Stimulated activated CD4-positive, alpha-beta T cell treated with anti-CD3 and anti-CD28 coated beads, Interleukin-4, amount 100 ng/mL, for 1 hour (primary cell): ENCODE results near the gene RTKN2.
"Not testable (repeated sequence)": the region's sequence is repeated elsewhere in the genome, so short reads cannot be mapped to it uniquely, and the experiment has no call there.

Experiments
- DNase-seq: peaks from one replicate; pipeline ENCODE4 v3.0.0-alpha.2; 2020

RTKN2 gene, protein sequence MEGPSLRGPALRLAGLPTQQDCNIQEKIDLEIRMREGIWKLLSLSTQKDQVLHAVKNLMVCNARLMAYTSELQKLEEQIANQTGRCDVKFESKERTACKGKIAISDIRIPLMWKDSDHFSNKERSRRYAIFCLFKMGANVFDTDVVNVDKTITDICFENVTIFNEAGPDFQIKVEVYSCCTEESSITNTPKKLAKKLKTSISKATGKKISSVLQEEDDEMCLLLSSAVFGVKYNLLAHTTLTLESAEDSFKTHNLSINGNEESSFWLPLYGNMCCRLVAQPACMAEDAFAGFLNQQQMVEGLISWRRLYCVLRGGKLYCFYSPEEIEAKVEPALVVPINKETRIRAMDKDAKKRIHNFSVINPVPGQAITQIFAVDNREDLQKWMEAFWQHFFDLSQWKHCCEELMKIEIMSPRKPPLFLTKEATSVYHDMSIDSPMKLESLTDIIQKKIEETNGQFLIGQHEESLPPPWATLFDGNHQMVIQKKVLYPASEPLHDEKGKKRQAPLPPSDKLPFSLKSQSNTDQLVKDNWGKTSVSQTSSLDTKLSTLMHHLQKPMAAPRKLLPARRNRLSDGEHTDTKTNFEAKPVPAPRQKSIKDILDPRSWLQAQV

GRCh38 chr10:62268399-62269114 is at the start of gene RTKN2:
RTKN2 (minus strand) TSS chr10:62268844; CDS start chr10:62268610, 234 bp downstream.
- DNase-seq: peak; percentile 72

- no peak for DNase-seq
Observed at GRCh38 chr10:62317257-62317656, 48.6 kb upstream of the RTKN2 start.

- no peak for DNase-seq
Observed at GRCh38 chr10:62309254-62309653, 40.6 kb upstream of the RTKN2 start.

GRCh38 chr10:62308101-62308500 is 39.5 kb upstream of the RTKN2 start:
- DNase-seq: no peak

DNA sequence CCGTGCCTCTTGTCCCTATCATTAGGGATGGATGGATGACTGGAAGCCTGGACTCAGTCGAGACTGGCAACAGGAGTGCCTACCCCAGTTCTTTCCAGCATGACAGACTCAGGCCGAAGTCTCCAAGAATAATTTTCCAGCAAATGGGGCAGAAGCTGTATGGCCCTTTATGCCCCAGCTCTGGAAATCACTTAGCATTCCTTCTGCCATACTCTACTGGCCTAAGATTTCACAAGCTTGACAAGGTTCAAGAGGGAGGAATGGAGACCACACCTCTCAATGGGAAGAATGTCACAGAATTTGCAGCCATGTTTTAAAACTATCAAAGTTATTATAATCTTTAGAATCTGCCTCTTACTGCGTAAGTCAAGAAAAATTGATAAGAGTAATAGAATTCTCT is 39.0 kb upstream of the RTKN2 start:
- no peak for DNase-seq

GRCh38 chr10:62306663-62307062 is 38.0 kb upstream of the RTKN2 start:
- DNase-seq: peak; percentile 5

- no peak for DNase-seq
Observed at GRCh38 chr10:62305813-62306212, 37.2 kb upstream of the RTKN2 start.

DNA sequence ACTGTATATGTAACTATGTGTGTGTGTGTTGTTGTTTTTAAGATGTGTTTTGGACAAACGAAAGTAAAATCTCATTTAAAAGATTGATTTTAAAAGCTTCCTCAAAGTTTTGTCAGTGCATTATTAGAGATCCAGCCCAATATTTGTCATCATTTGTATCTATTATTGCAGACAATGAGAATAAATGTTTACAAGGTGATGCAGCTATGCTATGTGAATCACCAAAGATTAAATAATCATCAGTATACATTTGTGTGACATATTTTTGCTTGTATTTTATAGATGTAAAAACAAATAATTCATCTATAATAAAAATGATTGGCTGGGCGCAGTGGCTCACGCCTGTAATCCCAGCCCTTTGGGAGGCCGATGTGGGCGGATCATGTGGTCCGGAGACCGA is 35.3 kb upstream of the RTKN2 start:
- no peak for DNase-seq

GRCh38 chr10:62302760-62303159 is 34.1 kb upstream of the RTKN2 start:
- no peak for DNase-seq

DNA sequence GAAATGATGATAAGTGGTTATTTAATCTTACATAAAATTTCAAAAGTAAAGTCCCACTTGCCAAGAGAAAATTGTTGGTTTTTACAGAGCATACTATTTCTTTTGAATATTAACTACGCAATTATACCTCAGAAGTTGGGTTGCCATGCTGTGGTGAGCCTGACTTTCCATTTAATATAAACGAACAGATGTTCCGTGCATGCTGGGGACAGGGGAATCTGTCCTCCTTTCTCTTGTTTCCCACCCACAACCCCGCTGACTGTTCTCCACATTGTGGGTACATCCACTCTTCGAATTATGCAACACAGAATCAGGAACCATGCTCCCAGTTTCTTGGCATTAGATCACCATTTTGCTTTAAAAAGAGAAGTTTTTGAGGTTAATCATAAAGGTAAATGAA is 29.2 kb upstream of the RTKN2 start:
- no peak for DNase-seq

- DNase-seq: no peak
Observed at GRCh38 chr10:62284221-62284620, 15.6 kb upstream of the RTKN2 start.

DNA sequence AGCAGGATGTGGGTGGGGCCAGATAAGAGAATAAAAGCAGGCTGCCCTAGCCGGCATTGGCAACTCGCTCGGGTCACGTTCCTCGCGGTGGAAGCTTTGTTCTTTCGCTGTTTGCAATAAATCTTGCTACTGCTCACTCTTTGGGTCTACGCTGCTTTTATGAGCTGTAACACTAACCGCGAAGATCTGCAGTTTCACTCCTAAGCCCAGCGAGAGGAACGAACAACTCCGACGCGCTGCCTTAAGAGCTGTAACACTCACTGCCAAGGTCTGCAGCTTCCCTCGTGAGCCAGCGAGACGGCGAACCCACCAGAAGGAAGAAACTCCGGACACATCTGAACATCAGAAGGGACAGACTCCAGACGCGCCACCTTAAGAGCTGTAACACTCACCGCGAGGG is 12.7 kb upstream of the RTKN2 start:
- DNase-seq: not testable (repeated sequence)

DNA sequence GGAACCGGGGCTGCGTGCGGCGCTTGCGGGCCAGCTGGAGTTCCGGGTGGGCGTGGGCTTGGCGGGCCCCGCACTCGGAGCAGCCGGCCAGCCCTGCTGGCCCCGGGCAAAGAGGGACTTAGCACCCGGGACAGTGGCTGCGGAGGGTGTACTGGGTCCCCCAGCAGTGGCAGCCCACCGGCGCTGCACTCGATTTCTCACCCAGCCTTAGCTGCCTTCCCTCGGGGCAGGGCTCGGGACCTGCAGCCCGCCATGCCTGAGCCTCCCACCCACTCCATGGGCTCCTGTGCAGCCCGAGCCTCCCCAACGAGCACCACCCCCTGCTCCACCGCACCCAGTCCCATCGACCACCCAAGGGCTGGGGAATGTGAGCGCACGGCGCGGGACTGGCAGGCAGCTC is 11.7 kb upstream of the RTKN2 start:
- not testable (repeated sequence) for DNase-seq

GRCh38 chr10:62278441-62278910 is 9.8 kb upstream of the RTKN2 start:
- DNase-seq: no peak

DNA sequence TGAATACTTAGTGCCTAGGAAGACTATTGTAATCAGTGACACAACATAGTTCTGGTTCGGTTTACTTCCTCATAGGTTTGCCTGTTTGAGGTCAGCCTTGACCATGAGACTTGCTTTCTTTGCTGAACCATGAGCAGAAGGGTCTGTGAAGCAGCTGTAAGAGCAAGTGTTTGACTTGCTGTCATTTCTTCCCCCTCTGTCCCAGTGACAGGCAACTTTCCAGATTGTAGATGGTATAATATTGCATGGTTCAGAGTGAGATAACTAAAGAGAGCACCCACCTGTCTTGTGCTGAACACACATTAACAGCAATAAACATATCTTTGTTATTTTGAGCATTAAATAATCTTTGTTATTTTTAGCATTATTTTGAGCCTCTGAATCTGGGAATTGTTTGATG is 9.3 kb upstream of the RTKN2 start:
- no peak for DNase-seq

GRCh38 chr10:62270020-62270419 is 1.4 kb upstream of the RTKN2 start:
- DNase-seq: no peak

GRCh38 chr10:62268027-62268398 is 631 bp downstream of the RTKN2 start:
- peak; percentile 7 for DNase-seq

- no peak for DNase-seq
Observed at GRCh38 chr10:62266611-62267010, 2.0 kb downstream of the RTKN2 start.

DNA sequence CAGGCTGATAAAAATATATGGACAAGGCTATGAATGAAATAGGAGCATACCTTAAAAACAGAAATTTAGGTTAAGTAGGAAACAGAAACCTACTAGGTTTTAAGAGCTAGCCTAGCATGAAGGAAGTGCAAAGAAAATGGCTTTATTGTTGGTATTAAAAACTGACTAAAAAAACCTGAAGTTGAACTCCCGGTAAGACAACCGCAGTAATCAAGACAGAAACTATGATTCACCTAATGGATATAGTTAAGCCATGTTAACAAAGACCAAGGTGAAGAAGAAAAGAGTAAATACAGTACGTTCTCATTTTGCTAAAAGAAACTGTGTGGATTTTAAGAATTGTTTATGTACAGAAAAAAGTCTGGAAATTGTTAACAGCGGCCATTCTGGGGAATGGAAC is 2.5 kb downstream of the RTKN2 start:
- no peak for DNase-seq

- no peak for DNase-seq
Observed at GRCh38 chr10:62264702-62265436, 3.8 kb downstream of the RTKN2 start.

GRCh38 chr10:62264126-62264525 is 4.5 kb downstream of the RTKN2 start:
- DNase-seq: no peak

- DNase-seq: no peak
Observed at GRCh38 chr10:62261666-62262065, 7.0 kb downstream of the RTKN2 start.

- DNase-seq: no peak
Observed at GRCh38 chr10:62259998-62260397, 8.6 kb downstream of the RTKN2 start.
